Kidney glomerular epithelial cell (primary cell): ENCODE results near the gene ACD.

Experiments
- DNase-seq: peaks from one replicate; lab custom pipeline; 2025; lab: John Stamatoyannopoulos, UW

Gene ACD

DNA sequence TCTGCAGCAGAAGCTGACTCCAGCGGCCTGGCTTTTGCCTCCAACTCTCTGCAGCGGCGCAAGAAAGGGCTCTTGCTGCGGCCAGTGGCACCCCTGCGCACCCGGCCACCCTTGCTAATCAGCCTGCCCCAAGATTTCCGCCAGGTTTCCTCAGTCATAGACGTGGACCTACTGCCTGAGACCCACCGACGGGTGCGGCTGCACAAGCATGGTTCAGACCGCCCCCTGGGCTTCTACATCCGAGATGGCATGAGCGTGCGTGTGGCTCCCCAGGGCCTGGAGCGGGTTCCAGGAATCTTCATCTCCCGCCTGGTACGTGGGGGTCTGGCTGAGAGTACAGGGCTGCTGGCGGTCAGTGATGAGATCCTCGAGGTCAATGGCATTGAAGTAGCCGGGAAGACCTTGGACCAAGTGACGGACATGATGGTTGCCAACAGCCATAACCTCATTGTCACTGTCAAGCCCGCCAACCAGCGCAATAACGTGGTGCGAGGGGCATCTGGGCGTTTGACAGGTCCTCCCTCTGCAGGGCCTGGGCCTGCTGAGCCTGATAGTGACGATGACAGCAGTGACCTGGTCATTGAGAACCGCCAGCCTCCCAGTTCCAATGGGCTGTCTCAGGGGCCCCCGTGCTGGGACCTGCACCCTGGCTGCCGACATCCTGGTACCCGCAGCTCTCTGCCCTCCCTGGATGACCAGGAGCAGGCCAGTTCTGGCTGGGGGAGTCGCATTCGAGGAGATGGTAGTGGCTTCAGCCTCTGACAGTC is 2.0 kb upstream of the ACD start:
- DNase-seq = no peak

DNA sequence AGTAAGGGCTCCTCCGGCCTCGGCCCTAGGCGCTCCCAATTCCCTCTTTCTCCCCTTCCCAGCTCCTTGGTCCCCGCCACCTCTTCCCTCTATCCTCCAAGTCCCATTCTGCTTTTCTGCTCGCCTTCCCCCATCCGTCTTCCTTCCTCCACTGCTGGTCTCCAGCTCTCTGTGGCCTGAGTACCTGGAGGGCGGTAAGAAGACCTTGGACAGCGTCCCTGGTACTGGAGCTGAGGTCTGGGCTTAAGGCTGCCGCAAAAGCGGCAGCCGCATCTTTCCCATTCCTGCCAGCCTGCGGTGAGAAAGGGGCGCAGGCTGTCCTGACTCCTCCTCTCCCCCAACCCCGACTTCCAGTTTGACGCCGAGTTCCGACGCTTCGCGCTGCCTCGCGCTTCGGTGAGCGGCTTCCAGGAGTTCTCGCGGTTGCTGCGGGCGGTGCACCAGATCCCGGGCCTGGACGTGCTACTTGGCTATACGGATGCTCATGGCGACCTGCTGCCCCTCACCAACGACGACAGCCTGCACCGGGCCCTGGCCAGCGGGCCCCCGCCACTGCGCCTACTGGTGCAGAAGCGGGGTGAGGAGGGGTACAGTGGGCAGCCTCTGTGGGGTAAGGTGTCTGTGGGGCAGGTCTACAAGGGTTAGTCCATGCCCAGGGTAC is 1.2 kb upstream of the ACD start:
- peak; percentile 37 for DNase-seq

DNA sequence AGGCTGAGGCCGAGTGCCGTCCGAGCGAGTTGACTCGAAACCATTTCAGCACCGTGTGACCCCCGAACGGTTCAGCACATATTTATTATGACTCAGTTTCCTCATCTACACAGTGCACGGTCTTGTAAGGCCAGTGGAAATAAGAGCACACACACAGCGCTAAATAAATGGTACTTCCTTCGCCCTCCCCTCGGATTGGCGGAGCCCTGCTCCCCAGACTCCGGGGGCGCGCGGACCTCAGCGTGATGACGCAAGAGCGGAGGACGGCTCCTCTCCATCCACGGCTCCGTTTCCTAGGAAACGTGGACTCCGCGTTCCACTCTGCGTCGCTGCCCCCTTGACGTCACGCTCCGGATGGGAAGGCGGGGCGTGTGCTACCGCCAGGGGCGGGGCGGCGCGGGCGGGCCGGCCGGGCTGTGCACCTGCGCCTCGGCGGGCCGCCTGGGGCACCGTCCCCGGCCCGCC is 536 bp upstream of the ACD start, which contains the start of gene PARD6A:
Gene PARD6A, plus strand, starts transcription at position 397 of the 465 bp plus-strand sequence. CDS start 79 bp downstream, outside the sequence.
- DNase-seq = peak; percentile 81

DNA sequence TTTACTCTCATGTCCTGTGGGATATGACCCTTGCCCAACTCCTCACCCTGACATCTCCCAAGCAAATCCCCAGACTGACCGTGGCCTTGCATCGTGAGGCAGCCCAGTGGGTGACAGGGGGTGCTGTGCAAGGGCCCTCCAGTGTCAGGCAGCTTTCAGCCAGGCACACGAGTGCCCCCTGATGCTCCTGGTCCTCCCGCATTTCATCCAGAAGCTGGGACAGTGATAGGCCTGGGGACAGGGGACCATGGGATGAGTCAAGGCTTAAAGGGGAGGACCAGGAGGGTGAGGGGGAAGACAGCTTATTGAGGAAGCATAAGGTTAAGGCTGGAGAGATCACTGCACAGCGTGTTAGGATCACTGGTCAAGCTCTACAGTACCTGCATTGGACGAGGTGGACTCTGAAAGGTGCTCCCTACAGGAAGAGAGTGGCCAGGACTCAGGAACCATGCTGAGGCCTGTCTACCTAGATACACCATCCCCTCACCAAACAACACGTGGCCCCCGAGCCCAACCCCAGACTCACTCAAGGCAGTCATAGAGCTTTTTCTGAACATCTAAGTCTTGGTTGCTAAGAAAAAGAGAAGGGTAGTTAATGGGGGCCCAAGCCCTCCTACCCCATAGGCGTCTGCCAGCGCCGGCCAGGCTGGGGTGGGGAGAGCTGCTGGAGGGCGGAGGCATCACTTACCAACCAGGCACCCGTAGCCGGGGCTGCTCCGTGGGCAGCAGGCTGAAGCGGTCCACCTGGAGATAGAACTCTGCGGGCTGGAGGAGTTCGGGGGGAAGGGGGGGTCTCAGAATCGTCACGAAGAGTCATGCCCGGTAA is 998 bp downstream of the ACD start:
- no peak for DNase-seq

DNA sequence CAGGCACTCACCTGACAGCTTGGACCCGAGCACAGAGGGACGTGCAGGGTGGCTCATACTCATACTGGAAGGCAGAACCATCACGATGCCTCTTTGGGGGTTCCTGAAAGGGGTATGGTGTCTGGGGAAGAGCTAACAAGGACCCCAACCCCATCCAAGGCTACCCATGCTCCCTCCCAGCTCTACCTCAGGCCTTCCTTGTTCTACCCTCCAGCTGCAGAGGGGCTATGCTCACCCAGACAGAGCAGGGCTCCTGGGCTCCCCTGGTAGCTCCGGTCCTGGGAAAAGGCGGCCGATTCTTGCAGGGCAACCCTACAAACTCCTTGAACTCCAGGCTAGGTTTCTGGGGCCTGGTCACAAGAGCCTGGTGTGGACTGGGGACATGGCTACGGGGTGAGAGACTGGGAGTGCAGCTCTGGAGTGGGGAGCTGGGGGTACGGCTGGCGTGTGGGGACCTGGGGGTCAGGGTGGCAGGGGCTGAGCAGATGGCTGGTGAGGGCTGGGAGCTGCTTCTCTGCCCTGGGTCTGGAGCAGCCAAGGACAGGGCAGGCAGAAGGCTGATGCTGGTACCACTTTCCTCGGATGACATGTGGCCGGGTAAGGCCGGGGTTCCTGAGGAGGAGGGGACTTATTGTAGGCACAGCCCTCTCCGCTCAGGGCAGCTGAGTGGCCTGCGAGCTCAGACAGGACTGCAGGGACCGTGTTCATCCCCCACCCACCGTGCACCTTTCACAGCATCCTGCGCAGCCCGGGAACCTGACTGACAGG is 2.1 kb downstream of the ACD start:
- DNase-seq = no peak

DNA sequence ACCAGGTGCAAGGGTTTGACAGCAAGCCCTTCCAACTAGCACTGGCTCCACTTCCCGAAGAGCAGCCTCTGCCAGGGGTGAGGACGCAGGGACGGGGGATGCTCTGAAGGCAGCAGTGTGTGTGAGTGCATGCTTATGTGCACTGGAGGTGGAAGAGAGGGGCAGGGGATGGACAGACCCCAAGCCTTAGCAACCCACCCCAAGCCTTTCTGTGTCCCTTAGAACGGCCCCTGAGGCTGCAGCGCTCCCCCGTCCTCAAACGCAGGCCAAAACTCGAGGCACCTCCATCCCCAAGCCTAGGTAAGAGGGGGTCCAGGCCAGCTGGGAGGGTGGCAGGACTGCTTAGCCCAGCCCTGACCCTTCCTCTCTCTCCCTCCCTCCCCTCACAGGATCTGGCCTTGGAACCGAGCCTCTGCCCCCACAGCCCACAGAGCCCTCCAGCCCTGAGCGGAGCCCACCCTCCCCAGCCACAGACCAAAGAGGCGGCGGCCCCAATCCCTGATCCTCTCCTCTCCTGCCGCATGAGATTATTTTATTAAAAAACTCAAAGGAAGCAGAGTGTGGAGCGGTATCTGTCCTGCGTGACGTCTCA is 2.9 kb downstream of the ACD start:
- DNase-seq = no peak

DNA sequence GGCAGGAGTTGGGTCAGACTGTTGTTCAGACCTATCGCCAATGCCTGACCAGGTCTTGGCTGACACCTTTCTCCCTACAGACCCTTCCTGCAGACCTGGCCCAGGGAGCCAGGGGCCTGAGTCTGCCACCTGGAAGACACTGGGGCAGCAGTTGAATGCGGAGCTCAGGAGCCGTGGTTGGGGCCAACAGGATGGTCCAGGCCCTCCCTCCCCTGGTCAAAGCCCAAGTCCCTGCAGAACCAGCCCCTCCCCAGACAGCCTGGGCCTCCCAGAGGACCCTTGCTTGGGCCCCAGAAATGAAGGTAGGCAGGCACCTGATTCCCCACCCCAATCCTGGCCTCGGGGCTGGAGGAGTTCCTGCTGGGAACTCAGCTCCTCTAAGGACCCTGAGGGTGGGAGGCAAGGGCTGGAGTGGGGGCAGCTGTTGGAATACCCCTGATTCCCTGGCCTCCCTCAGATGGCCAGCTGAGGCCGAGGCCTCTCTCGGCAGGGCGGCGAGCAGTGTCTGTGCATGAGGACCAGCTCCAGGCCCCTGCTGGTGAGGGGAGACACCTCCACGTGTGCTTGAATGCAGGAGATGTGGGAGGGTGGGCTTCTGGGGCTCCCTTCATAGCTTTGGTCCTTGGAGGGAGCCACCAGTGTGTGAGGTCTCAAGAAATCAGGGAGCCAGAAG is 3.6 kb downstream of the ACD start:
- no peak for DNase-seq

DNA sequence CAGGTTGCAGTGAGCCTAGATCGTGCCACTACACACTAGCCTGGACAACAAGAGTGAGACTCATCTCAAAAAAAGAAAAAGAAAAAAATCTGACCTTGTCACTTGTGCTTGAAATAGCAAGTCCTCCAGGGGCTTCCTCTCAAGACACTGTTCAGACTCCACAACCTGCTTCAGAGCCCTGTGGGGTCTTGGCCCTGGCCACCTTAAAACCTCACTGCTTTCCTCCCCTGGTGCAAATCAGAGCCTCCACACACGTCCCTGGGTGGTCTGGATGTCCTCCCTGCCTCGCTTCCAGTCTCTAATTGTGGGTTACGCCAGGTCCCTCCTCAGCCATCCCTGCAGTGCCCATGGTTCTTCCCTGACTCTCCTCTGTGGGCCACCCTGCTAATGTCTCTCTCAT is 4.7 kb downstream of the ACD start:
- DNase-seq = no peak

DNA sequence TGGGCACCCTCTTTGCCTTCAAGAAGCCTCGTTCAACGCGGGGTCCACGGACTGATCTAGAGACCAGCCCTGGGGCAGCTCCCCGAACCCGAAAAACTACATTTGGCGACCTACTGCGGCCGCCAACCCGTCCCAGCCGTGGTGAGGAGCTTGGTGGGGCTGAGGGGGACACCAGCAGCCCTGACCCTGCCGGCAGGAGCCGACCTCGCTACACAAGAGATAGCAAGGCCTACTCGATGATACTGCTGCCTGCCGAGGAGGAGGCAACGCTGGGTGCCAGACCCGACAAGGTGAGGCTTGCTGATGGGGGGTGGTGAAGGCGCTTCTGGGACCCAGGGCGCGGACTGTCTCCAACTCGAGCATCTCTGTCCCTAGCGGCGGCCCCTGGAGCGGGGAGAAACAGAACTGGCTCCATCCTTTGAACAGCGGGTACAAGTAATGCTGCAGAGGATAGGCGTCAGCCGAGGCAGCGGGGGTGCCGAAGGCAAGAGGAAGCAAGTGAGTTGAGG is 5.6 kb downstream of the ACD start:
- DNase-seq = no peak

DNA sequence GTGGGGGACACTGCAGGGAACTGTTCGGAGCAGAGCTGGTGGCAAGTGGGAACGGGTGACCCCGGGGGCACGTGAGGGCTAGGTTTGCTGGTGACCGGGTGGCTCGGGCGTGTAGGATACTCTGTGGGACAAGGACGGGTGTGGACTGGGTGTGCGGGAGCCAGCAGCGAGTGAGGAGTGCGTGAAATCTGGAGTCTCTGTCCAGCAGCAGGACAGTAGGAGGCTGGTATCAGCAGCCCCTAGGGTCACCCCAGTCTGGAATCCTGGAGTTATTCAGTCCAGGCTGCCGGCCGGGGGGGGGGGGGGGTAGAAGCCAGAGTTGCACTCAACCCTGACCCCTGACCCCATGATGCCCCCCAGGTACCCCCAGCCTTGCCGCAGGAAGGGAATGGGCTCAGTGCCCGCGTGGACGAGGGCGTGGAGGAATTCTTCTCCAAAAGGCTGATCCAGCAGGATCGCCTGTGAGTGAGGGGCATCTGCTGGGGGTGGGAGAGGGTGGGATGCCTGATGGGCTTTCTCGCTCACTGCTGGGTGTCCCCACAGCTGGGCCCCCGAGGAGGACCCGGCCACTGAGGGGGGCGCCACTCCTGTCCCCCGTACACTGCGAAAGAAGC is 6.2 kb downstream of the ACD start:
- DNase-seq = no peak

DNA sequence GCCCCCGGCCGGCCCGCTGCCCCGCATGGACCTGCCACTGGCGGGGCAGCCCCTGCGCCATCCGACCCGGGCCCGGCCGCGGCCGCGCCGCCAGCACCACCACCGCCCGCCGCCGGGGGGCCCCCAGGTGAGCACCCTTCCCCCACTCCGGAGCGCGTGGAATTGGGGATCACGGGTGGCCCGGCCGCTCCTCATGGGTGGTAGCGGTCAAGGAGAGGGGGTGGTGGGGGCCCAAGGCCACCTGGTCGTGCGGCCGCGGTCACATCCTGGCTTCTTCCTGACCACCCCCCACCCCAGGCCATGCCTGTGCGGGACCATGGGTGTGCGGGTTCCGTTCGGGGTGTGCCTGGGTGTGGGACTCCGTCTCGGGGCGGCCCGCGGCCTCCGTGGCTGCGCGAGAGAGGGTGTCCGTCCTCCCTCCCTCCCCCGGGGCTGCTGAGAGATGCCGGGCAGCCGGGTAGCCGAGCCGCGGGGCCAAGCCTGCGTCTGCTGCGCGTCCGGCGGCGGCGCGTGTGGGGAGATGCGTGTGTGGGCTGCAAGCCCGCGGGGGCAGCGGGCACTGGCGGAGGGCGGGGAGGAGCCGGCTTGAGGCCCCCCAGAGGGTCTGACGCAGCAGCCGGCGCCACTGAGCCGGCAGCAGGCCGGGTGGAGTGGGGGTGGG is 6.8 kb downstream of the ACD start:
- DNase-seq = no peak

DNA sequence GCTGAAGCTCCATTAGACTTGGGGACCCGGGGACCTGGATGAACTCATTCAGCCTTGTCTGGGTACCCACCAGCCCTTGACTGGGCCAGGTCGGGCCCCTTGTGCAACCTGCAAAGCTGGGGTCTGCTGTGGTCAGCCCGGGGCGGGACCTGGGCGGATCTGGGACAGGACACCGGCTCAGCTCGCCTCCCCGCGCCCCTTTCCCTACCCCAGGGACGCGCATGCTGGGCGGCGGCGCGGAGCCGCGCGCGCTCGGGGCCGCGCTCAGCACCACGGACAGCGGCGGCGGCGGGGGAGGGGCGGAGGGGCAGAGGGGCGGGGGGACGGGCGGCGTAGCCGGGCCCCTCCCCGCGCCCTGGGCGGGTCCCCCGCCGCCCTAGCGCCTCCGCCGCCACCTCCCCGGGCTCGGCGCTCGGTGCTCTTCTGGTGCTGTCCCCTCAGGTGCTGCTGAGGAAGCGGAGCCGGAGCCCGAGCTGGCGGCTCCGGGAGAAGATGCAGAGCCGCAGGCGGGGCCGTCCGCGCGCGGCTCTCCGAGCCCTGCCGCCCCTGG is 7.4 kb downstream of the ACD start:
- peak; percentile 5 for DNase-seq

DNA sequence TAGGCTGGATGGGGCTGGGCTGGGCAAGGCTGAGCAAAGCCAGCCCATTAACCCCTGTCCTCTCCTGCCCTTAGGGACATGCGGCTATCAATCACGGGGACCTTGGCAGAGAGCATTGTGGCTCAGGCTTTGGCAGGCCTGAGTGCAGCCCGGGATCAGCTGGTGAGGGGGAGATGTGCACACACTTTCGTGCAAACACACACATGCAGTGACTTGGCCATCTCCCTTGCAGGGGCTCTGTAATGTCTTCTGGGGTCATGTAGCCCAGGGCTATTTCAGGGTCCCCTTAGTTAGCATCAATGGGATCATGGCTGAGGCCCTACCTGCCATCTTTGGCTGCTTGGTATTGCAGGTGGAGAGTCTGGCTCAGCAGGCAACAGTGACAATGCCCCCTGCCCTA is 8.2 kb downstream of the ACD start:
- no peak for DNase-seq

DNA sequence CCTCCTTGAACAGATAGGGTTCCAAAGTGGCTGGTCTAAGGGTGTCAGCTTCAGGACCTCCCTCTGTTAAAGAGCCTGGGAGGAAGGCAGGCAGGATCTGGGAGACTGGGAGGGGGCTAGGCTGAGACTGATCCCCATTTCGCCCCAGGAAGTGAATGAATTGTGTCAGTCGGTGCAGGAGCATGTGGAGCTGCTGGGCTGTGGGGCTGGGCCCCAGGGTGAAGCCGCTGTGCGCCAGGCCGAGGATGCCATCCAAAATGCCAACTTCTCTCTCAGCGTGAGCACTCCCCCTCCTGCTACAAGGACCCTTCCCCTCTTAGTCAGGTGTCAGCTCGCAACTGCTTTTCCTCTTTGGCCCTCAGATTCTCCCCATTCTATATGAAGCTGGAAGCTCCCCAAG is 9.0 kb downstream of the ACD start:
- no peak for DNase-seq

DNA sequence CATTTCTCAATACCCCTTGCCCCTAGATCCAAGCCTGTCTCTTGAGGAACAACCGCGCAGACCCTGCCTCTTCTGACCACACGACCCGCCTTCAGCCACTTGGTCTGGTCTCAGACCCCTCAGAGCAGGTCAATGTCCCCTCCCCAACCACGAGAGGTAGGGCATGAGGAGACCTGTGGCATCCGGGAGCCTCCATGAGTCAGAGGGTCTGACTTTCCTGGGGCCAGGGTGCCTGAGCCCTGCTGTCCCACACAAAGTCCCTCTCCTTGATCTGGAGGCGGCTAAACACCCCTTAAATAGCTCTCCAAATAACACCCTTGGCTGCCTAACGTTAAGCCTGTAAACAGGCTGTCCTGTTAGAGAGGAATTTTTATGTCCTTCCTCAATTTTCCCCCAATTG is 10.0 kb downstream of the ACD start:
- DNase-seq = no peak

DNA sequence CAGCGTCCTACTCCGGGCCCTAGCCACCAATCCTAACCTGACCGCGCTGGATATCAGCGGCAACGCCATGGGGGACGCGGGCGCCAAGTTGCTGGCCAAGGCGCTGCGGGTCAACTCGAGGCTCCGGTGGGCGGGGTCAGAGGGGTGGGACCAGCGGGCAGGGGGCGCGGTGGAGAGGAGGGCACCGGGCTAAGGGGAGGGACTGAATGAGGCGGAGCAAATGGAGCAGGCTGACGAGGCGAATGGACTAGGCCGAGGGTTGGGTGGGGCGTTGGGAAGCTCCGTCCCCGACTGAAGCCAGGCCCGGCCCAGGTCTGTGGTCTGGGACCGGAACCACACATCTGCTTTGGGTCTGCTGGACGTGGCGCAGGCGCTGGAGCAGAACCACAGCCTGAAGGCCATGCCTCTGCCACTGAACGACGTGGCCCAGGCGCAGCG is 10.5 kb downstream of the ACD start:
- no peak for DNase-seq

DNA sequence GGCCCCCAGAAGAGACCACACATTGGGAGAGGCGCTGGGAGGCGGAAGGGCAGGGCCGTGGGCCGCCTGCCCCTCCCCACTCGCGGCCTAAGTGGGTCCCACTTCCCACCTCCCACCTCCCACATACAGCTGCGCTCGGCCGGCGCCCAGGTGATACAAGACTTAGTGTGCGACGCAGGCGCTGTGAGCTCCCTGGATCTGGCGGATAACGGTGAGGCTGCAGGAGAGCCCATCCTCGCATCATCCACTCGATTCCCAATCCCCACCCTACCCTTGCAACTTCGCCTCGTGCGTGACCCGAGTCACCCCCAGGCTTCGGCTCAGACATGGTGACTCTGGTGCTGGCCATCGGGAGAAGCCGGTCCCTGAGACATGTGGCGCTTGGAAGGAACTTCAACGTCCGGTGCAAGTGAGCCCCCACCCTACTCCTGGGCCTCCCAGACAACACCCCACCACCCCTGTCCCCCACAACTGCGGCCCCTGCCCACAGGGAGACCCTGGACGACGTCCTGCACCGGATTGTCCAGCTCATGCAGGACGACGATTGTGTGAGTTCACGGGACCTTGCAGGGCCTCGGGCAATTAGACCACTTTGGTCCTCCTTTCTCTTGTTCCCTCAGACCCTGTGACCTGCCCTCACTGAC is 11.2 kb downstream of the ACD start:
- DNase-seq = no peak

DNA sequence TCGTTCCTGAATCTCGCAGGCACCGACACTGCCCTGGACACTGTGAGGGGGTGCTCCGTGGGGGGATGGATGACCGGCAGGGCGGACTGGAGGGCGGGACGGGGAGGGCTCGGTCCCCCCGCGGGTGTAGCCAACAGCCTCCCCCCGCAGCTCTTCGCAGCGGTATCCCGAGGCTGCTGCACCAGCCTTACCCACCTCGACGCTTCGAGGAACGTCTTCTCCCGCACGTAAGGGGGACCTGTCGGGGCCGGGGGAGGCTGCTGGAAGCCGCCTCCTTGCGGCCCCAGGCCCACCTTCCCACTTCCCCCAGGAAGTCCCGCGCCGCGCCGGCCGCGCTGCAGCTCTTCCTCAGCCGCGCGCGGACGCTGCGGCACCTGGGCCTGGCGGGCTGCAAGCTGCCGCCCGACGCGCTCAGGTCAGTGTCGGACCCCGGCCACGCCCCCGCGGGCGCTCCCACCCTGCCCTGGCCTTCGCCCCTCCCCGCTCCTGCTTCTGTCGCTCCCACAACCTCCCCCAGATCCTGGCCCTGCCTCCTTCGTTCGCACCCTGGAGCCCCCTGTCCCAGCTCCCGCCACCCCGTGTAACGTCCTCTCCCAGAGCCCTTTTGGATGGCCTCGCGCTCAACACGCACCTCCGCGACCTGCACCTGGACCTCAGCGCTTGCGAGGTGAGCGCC is 11.8 kb downstream of the ACD start:
- DNase-seq = no peak
